NCI-H345 (cell line): ENCODE results near the gene PHLDB1.

Source experiments
- DNase-seq: peaks from one replicate; lab custom pipeline; 2025; lab: John Stamatoyannopoulos, UW

The PHLDB1 gene

DNA sequence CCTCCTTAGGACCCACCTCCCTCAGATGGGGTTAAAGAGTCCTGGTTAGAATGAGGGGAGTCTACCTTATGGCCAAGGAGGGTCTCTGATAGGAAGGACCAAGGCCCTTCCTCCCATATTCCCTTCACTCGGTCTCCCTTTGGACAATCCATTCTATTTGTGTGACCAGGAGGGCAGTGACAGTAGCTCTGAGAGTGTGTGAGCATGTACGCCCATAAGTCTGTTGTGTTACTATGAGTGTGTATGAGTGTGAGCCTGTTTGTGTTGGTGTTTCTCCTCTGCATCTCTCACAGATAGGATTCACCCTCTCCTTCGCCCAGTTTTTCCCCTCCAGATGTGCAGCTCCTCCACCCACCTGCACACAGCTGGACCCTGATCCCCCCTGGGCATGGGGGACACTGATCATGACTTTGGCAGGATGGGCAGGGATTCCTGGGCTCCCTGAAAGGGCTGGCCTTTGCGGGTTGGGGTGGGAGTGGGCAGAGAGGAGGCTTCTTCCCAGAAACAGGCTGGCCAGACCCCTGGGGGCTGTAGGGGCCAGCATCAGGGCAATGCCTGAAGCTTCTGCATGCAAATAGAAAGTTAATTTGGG, 14.5 kb downstream of the PHLDB1 start:
- no peak for DNase-seq

DNA sequence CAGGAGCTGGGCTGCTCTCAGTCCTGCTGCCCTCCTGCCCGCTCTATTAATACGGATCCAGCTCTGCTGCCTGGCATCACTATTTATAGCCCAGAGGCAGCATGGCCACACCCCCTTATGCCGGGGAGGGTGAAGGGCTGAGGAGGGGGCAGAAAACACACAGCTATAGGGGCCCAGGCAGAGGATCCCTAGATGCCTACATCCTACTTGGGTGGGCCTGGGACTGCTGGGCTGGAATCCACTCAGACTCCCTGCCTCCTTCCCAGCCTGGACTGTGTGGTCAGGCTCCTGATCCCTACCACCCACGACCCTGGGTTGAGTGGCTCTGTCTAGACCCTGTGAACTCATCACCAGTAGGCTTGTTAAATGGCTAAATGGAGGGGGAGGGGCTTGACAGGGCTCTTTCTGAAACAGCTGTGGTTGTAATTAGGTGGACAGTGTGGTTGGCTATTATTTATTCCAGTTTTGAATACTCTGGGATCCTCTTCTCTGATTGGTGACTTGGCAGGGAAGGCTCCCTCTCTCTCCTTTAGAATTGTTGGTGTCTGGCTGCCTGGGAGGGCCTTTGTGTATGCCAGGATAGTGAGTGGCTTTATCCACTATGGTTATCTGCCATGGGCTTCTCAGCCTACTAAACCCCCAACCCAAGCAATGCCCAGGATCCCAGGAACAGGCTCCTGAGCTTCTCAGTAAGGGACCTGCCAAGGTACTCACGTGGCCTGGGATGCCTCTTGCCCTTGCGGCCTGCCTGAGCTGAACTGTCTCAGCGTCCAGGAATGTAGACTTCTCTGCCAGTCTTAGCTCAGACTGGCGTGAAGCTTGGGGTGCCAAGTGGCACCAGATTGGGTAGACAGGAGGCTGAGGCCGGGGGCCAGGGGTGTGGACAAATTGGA, 15.2 kb downstream of the PHLDB1 start:
- peak; percentile 62 for DNase-seq

DNA sequence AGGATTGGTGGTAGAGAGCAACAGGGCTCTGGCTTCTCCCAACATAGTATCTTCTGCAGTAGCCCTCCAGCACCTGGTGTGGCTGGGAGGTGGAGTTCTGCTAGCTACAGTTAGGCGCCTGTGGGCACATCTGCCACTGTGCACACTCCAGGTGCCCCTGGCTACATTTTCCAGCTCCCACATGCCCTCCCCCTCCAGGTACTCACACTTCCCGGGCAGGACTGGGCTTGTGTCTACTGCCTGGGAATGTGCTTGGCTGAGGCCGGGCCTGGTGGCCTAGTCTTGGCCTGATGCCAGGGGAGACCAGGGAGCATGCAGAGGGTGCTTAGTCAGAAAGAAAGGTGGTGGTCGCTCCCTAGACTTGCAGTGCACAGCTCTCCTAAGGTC, 15.8 kb downstream of the PHLDB1 start:
- DNase-seq = peak; percentile 95

DNA sequence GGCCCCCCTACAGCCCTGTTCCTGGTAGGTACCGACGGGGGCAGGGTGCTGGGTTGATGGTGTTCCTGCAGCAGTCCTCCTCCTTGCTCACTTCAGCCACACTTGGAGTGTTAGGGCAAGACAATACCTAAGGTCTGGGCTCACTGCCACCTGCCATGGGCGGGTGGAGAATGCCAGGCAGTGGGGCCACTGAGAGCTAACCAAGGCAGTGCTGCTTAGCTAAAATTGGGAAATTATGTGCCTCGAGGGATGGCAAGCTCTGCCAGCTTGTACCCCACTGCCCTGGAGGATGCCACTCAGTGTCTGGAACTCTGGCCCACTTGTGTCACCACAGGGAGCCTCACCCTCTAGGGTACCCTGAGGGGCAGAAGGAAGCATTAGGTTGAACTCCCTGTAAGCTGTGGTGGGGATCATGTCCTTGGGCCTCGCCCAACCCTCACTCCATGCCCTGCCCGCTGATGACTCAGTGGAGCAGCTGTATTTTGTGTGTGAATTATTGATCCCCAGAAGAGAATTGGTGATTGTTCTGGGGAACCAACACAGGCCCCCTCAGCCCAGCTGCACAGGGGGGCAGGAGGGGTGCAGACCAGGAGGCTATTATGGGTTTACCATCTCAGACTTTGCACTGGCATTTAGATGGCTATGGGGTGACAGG, 17.7 kb downstream of the PHLDB1 start:
- peak; percentile 46 for DNase-seq

DNA sequence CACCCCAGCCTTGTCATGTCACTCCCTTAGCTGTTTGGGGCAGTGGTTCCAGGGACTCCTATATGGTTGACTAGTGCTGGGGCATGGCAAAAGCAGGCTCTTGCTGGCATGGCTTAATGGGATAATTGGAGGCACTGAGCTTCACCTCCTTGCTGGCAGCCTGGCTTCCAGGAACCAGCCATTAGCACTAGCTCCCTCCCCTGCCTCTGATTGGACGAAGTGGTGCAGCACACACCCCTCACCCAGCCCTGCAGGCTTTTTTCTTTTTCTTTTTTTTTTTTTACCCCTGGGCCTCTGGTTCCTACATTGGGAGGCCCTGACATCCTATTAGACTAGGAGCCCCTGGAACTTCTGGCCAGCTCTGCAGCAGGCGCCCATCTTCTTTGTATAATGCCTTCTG, 18.6 kb downstream of the PHLDB1 start:
- no peak for DNase-seq

DNA sequence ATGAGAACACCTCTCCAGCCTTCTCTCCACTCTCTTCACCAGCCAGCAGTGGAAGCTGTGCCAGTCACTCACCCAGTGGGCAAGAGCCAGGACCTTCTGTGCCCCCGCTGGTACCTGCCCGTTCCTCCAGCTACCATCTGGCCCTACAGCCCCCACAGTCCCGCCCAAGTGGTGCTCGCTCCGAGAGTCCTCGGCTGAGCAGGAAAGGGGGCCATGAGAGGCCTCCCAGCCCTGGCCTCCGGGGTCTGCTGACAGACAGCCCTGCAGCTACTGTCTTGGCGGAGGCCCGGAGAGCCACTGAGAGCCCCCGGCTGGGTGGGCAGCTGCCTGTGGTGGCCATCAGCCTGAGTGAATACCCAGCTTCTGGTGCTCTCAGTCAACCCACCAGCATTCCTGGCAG, 20.2 kb downstream of the PHLDB1 start:
- DNase-seq = no peak

DNA sequence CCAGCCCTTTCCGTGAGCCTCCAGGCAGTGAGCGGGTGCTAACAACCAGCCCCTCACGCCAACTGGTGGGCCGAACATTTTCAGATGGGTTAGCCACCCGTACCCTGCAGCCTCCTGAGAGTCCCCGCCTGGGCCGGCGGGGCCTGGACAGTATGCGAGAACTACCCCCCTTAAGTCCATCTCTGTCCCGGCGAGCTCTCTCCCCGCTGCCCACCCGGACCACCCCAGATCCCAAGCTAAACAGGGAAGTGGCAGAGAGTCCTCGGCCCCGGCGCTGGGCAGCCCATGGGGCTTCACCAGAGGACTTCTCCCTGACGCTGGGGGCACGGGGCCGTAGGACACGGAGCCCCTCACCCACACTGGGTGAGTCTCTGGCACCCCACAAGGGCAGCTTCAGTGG, 20.6 kb downstream of the PHLDB1 start:
- DNase-seq = no peak

DNA sequence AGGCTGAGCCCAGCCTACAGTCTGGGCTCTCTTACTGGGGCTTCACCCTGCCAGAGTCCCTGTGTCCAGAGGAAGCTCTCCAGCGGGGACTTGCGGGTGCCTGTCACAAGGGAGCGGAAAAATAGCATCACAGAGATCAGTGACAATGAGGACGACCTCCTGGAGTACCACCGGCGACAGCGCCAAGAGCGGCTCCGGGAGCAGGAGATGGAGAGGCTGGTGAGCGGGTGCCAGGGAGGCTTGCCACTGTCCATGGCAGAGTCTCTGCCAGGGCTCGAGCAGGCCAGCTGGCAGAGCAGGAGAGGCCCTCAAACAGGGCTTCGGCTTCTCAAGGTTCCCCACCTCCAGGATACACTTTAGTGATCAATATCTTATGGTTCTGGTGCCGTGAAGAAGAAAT, 21.0 kb downstream of the PHLDB1 start:
- no peak for DNase-seq

DNA sequence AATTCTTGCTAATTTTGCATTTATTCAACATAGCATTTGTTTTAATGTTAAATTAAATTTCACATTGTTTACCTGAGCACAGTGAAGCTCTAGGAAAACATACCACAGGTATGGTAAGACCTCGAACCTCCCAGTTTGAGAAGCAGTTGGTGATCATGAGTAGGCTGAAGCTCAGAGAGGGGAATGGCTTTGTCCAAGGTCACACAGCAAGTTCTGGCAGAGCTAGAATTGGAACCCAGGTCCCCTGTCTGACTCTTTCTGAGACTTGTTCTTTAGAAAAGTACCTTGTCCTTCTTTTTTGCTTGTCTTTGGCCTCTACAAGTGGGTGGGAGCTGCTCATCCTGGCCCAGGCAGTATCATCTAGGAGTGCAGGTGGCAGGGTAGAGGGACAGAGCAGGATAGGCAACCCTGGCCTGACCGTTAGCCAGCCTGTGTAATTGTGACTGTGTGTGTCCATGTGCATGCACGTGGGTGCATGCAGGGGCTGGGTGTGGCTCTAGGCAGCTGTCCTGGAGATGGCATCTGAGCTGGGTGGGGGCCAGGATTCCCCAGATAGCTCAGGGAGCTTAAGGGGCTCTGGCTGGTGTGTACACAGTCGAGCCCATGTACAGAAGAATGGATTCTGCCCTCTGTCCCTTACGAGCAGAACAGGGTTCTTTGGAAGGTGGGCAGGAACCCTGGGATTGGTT, 21.6 kb downstream of the PHLDB1 start:
- no peak for DNase-seq

DNA sequence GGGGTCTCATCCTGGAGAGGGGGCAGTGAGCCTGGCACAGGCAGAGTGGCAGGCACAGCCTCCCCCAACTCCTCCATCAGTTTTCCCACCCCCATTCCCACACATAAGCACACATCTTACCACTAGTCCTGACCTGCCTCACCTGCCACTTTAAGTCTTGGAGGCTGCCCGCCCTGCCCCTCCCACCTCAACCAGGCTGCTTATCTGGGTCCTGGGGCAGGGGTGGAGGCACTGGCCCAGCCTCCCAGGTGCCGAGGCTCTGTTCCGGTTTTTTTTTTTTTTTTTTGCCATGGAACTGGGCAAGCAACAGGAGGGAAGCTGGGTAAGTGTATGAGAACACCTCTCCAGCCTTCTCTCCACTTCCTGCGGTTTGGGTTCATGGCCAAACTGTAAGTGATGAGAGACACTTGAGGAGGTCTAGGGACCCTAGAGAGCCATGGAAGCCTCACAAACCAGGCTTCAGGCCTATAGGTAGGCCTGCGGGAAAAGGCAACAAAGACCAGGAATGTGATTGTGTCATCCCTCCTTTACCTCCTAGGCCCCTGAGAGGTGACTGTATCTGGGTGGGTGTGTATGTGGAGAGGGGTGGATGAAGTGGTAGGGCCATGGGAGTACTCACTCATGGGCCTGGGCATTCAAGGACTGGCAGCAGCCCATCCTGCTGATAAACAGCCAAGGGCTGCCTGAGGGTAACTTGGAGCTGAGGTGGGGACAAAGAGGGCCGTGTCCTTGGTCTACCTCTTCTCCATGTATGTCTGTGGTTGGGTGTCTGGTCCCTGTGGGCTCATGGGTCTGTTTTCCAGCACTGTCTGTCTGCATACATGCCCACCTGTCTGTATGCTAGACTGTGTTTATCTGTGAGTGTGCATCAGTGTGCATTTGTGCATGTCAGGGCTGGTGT, 22.6 kb downstream of the PHLDB1 start:
- no peak for DNase-seq

DNA sequence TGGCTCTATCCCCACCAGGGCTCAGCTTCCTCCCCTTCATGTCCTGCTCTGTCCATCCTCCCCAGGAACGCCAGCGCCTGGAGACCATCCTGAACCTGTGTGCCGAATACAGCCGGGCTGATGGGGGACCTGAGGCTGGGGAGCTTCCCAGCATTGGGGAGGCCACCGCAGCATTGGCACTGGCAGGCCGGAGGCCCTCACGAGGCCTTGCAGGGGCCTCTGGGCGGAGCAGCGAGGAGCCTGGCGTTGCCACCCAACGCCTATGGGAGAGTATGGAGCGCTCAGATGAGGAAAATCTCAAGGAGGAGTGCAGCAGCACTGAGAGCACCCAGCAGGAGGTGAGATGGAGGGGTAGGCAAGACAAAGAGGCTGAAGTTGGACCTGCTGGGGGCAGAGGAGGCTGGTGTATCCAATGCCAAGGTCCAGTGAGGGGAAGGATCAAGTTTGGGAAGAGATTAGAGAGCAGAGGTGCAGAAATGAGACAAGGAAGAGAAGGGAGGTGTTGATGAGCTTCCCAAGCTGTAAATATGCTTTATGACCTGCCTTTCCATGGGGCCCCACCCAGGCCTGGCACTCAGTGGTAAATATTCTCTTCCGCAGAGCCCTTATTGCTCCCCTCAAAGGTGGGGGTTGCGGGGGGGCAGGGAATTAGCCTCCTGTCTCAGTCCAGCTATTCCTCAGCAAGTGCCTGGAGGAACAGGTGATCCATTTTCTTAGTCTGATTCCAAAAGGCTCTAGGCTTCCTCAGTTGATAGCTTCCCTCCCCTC, 23.9 kb downstream of the PHLDB1 start:
- DNase-seq = no peak

DNA sequence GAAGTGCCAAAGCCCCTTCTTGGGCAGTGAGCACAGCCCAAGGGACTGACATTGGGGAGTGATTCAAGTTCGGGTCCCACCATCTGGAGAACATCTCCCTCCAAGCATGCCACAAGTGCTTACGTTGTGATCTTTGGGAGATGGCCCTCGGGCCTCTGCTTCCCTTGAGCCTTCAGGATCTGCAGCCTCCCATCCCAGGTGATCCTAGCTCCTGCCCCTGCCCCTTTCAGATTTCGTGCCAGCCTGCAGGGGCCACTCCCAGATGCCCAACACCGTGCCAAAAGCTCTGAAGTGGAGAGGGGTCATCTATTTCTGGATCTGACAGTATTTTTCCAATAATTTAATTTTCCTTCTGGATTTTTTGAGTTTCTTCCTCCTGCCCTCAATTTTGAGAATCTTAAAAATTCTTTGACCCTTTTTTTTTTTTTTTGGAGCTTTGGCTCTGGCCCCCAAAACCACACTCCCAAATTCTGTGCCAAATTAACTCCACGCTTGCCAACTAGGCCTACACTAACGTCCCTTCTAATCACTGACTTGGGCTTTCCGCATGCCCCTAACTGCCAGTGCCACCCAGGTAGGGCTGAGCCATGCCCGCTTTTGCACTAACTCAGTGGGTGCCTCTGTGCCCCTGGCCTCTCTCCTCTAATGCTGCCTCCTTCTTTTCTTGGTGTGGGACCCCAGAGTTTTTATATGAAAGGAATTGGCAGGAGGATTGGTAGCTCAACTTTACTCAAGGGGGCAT, 25.3 kb downstream of the PHLDB1 start:
- no peak for DNase-seq

DNA sequence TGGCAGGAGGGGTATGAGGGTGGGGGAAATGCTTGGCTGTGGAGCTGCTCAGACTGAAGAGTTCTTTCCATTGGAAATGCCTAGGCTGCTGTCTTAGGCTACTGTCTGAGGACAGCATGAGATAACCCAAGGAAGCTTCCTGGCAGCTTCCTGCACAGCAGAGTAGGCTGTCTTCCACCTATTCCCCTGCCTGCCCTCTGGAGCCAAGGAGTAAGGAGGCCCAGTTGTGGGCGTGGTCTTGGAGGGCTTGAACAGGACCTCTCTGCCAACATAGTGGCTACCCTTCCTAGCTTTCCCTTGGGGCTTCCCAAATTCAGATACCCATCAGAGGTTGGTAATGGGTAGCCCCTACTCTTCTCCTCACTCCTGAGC, 25.9 kb downstream of the PHLDB1 start:
- DNase-seq = no peak

DNA sequence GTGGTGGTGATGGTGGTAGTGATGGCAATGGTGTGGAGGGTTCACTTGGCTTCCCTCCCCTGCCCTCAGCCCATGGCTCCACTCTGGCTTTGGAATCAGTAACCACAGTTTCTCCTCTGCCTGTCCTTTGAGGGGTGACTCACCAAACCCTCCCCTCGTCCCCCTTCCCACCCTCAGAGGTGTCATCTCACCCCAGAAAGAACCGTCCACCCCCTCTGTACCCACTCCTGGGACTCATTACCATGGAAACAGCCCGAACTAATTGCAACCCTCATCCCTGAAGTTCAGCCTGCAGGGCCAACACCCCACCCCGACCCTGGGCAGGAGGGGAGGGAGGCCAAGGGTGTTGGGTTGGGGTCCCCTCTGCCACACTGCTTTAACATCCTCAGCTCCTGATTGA, 26.6 kb downstream of the PHLDB1 start:
- no peak for DNase-seq

DNA sequence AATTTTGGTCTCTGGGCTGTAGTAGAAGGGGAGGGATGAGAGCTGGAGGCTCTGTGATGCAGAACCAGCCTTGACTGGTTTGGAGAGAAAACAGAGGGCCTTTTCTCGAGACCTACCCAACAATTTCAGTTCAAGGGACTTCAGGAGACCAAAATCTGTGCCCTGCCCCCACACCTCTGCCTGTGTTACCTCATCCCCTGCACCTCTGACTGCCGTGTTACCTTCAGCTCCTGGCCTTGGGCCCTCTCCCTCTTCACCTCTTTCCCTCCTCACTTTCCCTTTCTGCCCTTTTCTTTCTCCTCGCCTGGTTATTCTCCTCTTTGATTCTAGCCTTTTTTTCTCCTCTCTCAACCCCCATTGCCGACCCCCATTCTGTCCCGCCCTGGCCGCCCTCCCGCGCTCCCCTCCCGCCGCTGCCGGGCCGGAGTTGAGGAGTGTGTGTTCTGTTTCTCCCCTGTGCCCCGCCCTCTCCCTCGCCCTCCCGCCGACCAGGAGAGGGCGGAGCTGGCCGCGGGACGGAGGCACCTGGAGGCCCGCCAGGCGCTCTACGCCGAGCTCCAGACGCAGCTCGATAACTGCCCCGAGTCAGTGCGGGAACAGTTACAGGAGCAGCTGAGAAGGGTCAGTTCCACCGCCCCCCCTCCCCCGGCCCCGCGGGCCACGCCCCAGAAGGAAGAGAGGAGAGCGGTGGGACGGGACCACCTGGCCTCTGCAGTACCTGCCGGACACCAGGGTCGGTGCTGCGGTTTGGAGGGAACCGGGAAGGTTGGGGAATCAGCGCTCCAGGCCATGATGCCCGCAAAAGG, 27.2 kb downstream of the PHLDB1 start:
- DNase-seq = no peak

DNA sequence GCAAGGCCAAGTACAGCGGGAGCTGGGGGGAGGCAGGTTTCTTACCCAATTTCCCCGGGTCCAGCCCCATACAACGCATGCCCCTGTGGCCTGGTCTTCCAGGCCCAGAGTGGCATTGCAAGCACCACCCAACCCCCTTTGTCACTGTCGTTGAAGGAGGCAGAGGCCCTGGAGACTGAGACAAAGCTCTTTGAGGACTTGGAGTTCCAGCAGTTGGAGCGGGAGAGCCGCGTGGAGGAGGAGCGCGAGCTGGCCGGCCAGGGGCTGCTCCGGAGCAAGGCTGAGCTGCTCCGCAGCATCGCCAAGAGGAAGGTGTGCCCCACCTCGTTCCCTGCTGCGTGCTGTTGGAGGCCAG, 27.8 kb downstream of the PHLDB1 start:
- no peak for DNase-seq

DNA sequence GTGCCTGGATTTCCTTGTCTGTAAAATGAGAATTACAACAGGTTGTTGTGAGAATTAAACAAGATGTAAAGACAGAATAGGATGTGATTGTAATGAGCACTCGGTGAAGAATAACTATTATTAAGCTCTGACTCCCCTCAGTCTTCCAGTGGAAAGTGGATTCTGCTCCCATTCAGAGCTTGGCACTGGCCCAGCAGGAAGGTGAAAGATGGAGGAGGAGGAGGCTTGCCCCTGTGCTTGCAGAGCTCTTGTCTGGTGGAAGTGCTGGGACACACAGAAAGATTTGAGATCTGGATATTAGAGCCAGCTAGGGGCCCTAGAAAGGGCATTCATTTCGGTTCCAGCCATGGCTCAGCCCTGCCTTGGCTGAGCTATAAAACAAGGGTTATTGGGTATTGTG, 28.2 kb downstream of the PHLDB1 start:
- no peak for DNase-seq

DNA sequence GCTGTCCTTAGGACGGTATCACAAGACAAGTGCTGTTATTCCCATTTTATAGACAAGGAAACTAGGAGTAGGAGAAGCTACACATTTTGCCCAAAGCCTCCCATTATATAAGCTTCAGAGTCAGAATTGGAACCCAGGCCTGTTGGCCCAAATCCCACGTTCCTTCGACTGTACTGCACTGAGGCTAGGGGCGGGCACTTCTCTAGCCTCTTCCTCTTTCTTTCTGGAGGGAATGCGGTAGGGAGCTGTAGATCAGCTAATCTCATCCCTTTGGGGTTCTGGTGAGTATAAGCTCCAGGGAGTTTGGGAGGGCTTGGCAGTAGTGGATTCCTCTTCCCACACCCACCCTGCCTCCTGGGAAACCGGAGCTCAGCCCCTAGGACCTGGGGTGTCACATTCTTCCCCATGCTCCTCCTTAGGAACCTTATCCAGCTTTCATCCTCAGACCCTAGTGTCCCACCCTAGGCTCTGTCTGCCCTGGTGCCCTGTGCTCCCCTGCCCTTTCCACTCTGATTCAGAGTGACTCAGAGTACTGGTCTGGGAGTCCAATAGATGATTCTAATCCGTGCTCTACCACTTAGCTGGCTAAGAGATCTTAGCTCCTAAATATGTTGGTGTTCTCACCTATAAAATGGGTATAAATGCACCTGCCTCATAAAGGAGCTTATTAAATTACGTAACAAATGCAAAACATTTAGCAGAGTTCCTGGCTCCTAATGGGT, 29.3 kb downstream of the PHLDB1 start:
- DNase-seq = no peak

DNA sequence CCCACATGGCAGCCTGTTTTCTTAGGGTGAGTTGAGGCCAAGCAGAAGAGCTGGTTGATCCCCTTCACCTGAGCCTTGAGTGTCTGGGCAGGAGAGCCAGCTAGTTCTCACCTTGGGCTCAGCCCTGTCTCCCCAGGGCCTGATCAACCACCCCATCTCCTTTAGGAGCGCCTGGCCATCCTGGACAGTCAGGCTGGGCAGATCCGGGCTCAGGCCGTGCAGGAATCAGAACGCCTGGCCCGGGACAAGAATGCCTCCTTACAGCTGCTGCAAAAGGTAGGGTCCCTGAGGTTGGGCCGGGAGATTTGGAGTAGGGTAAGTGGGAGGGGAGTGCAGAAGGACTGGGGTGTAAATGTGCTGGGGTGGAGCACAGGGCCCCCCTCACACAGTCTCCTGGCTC, 31.3 kb downstream of the PHLDB1 start:
- DNase-seq = no peak
